Measurements from ENCODE around the gene POFUT2.

- TF ChIP-seq SUZ12 (IDR thresholded peaks at IDR 0.05; ENCODE audit: extremely low read depth, insufficient read depth, insufficient read length) (no peak), YY1 (IDR thresholded peaks at IDR 0.05; ENCODE audit: insufficient read depth, insufficient read length) (no peak)
Observed at GRCh38 chr21:45259206-45259840, 28.4 kb downstream of the POFUT2 start.
